ENCODE results near the gene DEXI.

GRCh38 chr16:10920726-10921427 is 21.4 kb downstream of the DEXI start:
- no peak for TF ChIP-seq FOXA1 (IDR thresholded peaks at IDR 0.05)
- TF ChIP-seq SP1 (IDR thresholded peaks at IDR 0.05): no peak
- TF ChIP-seq BHLHE40 (IDR thresholded peaks at IDR 0.05; ENCODE audit: borderline replicate concordance): no peak
- no peak for TF ChIP-seq ELF4 (IDR thresholded peaks at IDR 0.05)
- no peak for TF ChIP-seq FOXK2 (IDR thresholded peaks at IDR 0.05)
- no peak for TF ChIP-seq TARDBP (IDR thresholded peaks at IDR 0.05)
- no peak for TF ChIP-seq FOXM1 (IDR thresholded peaks at IDR 0.05; ENCODE audit: borderline replicate concordance)
- TF ChIP-seq PKNOX1 (IDR thresholded peaks at IDR 0.05): no peak
- TF ChIP-seq CTBP1 (IDR thresholded peaks at IDR 0.05; ENCODE audit: borderline replicate concordance): no peak
- TF ChIP-seq ZNF384 (IDR thresholded peaks at IDR 0.05): no peak
- TF ChIP-seq ARNT (IDR thresholded peaks at IDR 0.05): no peak
- TF ChIP-seq NFRKB (IDR thresholded peaks at IDR 0.05): no peak
- no peak for TF ChIP-seq SUZ12 (IDR thresholded peaks at IDR 0.05)
